ENCODE results near the gene PRMT1.

PRMT1 gene

GRCh38 chr19:49730166-49730565 lies 53.1 kb downstream of the PRMT1 start:
- no peak for DNase-seq
